Measurements from ENCODE around the gene UMAD1.

DNA sequence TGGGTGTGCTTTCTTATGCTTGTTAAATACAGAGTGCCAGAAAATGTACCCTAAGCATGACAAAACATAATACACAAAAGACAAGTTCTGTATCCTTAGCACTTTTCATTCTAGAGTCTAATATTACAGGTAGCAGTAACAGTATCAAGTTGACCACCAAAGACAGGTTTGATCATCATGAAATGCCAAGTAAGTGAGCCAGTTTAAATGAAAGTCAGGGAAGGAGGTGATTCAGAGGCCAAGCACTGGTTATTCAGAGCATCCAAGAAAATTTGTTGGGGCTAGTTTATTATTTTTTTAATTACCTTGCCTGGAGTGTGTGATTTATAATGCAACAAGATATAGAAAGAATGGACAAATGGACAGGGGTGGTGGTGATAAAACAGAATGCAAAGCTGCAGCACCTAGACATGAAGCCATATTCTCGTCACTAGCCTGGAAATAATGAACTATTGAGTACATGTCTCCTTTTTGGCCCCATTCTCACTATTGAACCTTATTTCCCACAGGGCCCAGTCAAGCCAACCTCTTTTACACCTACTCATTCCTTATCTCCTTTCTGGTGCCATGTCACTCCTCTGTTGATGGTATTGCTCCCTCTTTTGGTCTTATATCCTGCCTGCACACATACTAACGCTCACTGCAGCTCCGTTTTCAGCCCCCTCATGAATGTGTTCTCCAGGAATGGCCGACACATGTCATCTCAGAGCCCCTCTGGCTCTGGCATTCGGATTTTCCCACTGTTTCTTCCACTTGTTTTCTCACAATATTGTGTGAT lies 249.4 kb downstream of the UMAD1 start:
- TF ChIP-seq POLR2A (IDR thresholded peaks at IDR 0.05; ENCODE audit: low read length): no peak
- TF ChIP-seq GATA1 (IDR thresholded peaks at IDR 0.05; ENCODE audit: low read depth, low read length): no peak
